HCT116 (cell line): Measurements from ENCODE around the gene FOXB1. TPM values are rescaled to one million over a fixed set of nuclear protein-coding genes. Genes with fewer than 3 reads are reported as not detected.

ENCODE experiments used
- ATAC-seq: fragments of 200-7000 bp; cut with Tn5 transposase; 2 replicates; pipeline ENCODE4 v1.9.1; 2020; ENCODE audit warnings: mild to moderate bottlenecking, moderate library complexity
- BruUV-seq: library from RNA; stranded (reverse); fragments of 400-500 nt; replicated peaks from 2 replicates; lab custom pipeline; 2021; lab: Mats Ljungman, UMichigan
- CTCF ChIA-PET: fragments of 300-600 bp; sonication (Branson Sonifier 250); formaldehyde crosslinking; loops from one replicate; lab custom pipeline; 2021; ENCODE audit warnings: antibody characterized with exemption; lab: Charles Lee
- POLR2A ChIA-PET: fragments of 300-600, 350-600 bp; sonication (Branson Sonifier 250); formaldehyde crosslinking; loops from one replicate; lab custom pipeline; 2021; ENCODE audit warnings: antibody characterized with exemption; lab: Charles Lee
- RAD21 ChIA-PET, 2 experiments: fragments of 300-600 bp; sonication (Branson Sonifier 250); formaldehyde crosslinking; loops; one replicate each; lab custom pipeline; 2023; ENCODE audit warnings: low total read pairs in 2 of 2; ENCODE audit not compliant: uncharacterized antibody in 2 of 2, unreplicated experiment in 2 of 2, low non-redundant PET in 1 of 2; lab: Charles Lee
- DNase-seq: peaks from one replicate; pipeline ENCODE4 v3.0.0-alpha.2; 2010; ENCODE audit warnings: low read depth, low spot score
- H2AFZ ChIP-seq: fragments of 200-600 bp; shearing (Covaris generic), sonication (generic); 2 replicates; pipeline ENCODE4 v1.6.1; 2017; ENCODE audit warnings: low read depth, mixed run types, mixed read lengths, antibody characterized with exemption, low read length; ENCODE audit not compliant: poor library complexity, severe bottlenecking
- H3K27ac ChIP-seq: 2 replicates; pipeline ENCODE4 v1.5.1; 2012; ENCODE audit warnings: low read depth, low read length
- H3K27me3 ChIP-seq: fragments of 200-600 bp; sonication (generic); 2 replicates; pipeline ENCODE4 v1.6.1; 2016; ENCODE audit warnings: mixed run types, low read length, mixed read lengths; ENCODE audit not compliant: insufficient read depth
- H3K36me3 ChIP-seq, 2 experiments: fragments of 200-500 bp in 1 of 2; fragments of 200-600 bp in 1 of 2; sonication (Bioruptor generic) in 1 of 2; sonication (generic) in 1 of 2; 2 replicates each; pipeline versions ENCODE4 v1.5.1 to v1.6.1; 2014 to 2016; ENCODE audit warnings: low read length in 2 of 2, inconsistent platforms in 1 of 2, mixed read lengths in 1 of 2, mixed run types in 1 of 2; ENCODE audit not compliant: insufficient read depth in 2 of 2, control insufficient read depth in 1 of 2
- H3K4me1 ChIP-seq, 2 experiments: fragments of 200-600 bp in 1 of 2; sonication (generic) in 1 of 2; 2 replicates each; pipeline versions ENCODE4 v1.5.1 to v1.6.1; 2012 to 2017; ENCODE audit warnings: low read length in 2 of 2, inconsistent platforms in 1 of 2, mild to moderate bottlenecking in 1 of 2, mixed read lengths in 1 of 2, mixed run types in 1 of 2, moderate library complexity in 1 of 2; ENCODE audit not compliant: insufficient read depth in 2 of 2, control insufficient read depth in 1 of 2
- H3K4me2 ChIP-seq: fragments of 200-600 bp; sonication (generic); 2 replicates; pipeline ENCODE4 v1.6.1; 2017; ENCODE audit warnings: mixed run types, low read length, mixed read lengths
- H3K4me3 ChIP-seq, 2 experiments: fragments of 200-600 bp in 1 of 2; sonication (generic) in 1 of 2; replicated peaks in 1 of 2; 2 replicates each; pipeline ENCODE4 v1.5.1; 2011 to 2016; ENCODE audit warnings: low read length in 2 of 2, control low read depth in 1 of 2, low read depth in 1 of 2, mild to moderate bottlenecking in 1 of 2, mixed read lengths in 1 of 2, mixed run types in 1 of 2
- H3K79me2 ChIP-seq: fragments of 200-600 bp; sonication (generic); 2 replicates; pipeline ENCODE4 v1.6.1; 2017; ENCODE audit warnings: mild to moderate bottlenecking, mixed run types, low read length, moderate library complexity, mixed read lengths; ENCODE audit not compliant: insufficient read depth
- H3K9ac ChIP-seq: fragments of 200-600 bp; sonication (generic); 2 replicates; pipeline ENCODE4 v1.6.1; 2016; ENCODE audit warnings: low read length, mixed read lengths
- H3K9me2 ChIP-seq: fragments of 200-600 bp; sonication (generic), shearing (Covaris generic); 2 replicates; pipeline ENCODE4 v1.6.1; 2017; ENCODE audit warnings: mixed run types, mild to moderate bottlenecking, moderate library complexity; ENCODE audit not compliant: insufficient read depth
- H3K9me3 ChIP-seq, 2 experiments: fragments of 200-500 bp in 1 of 2; fragments of 200-600 bp in 1 of 2; sonication (Bioruptor generic) in 1 of 2; sonication (generic) in 1 of 2; 2 replicates each; pipeline ENCODE4 v1.6.1; 2014 to 2017; ENCODE audit warnings: low read length in 2 of 2, mixed read lengths in 2 of 2, inconsistent platforms in 1 of 2, low read depth in 1 of 2, mild to moderate bottlenecking in 1 of 2, mixed run types in 1 of 2, moderate library complexity in 1 of 2; ENCODE audit not compliant: control insufficient read depth in 1 of 2, insufficient read depth in 1 of 2
- H4K20me1 ChIP-seq: fragments of 200-600 bp; sonication (generic), shearing (Covaris generic); 2 replicates; pipeline ENCODE4 v1.6.1; 2017; ENCODE audit warnings: mixed run types, mild to moderate bottlenecking, moderate library complexity; ENCODE audit not compliant: insufficient read depth
- EGR1 ChIP-seq: IDR thresholded peaks from 2 replicates; pipeline ENCODE4 v1.6.1; 2012; ENCODE audit warnings: low read depth
- POLR2A ChIP-seq: IDR thresholded peaks from 2 replicates; pipeline ENCODE4 v1.7.0; 2011; ENCODE audit warnings: borderline replicate concordance; ENCODE audit not compliant: insufficient read depth, insufficient read length; ENCODE audit errors: extremely low read depth
- POLR2AphosphoS5 ChIP-seq: IDR thresholded peaks from 2 replicates; pipeline ENCODE4 v1.6.1; 2011; ENCODE audit warnings: mild to moderate bottlenecking, low read depth, low read length, moderate library complexity
- RAD21 ChIP-seq: IDR thresholded peaks from 2 replicates; pipeline ENCODE4 v1.6.1; 2012; ENCODE audit warnings: low read depth, mild to moderate bottlenecking
- intact Hi-C: fragments of 100-400 bp; cut with micrococcal nuclease; formaldehyde crosslinking; loops from 2 replicates; pipeline ENCODE4 v1.10.0; 2022
- total RNA-seq: library from RNA; stranded (reverse); gene quantifications from one replicate; pipeline ENCODE4 v1.2.1, GENCODE V29; 2021; ENCODE audit not compliant: unreplicated experiment
- TF ChIP-seq, protein P1 (sequence below): IDR thresholded peaks from 2 replicates; pipeline ENCODE4 v1.6.1; 2011; ENCODE audit warnings: mild to moderate bottlenecking, low read length, moderate library complexity; ENCODE audit not compliant: insufficient replicate concordance; ENCODE audit errors: extremely low read depth
- TF ChIP-seq, protein P2 (sequence below): IDR thresholded peaks from 2 replicates; pipeline ENCODE4 v1.6.1; 2012; ENCODE audit warnings: low read depth

FOXB1 gene
- total RNA-seq, 1 experiment from 2014 or later, result not detected

DNA sequence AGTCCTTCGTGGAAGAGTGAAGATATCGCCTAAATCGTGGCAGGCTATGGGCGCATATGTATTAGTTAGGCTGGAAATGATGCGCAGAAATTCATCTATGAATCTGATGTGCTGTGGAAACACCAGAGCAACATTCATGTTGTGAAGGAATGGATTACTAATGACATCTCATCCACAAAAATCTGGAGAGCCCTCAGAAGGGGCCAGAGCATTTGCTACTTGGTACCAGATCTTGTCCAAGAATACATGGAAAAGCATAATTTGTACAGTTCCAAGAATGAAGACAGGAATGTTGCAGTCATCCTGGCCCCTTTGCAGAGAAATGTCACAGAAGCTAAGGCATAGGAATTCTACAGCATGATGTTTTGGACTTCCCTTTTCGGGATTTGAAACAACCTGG, 38.4 kb upstream of the FOXB1 start:
- Histone ChIP-seq H3K9me2 (no peaks in the 10 kb centered on the region), H3K4me3 (no peak overlapping the region), H3K79me2 (no peaks in the 10 kb centered on the region), H3K27ac (no peak overlapping the region), H3K4me1 (no peaks in the 10 kb centered on the region), H3K27me3 (peaks cover 25% of the 10 kb centered on the region), H3K9me3 (no peaks in the 10 kb centered on the region), H3K9ac (no peak overlapping the region), H3K4me2 (no peak overlapping the region)
- intact Hi-C loops, result no loop called here
- ChIA-PET POLR2A (no interaction called here), CTCF (no interaction called here)
- ATAC-seq (no peak), DNase-seq (no peak)
- BruUV-seq, result no TSS peak
- TF ChIP-seq, protein P1, sequence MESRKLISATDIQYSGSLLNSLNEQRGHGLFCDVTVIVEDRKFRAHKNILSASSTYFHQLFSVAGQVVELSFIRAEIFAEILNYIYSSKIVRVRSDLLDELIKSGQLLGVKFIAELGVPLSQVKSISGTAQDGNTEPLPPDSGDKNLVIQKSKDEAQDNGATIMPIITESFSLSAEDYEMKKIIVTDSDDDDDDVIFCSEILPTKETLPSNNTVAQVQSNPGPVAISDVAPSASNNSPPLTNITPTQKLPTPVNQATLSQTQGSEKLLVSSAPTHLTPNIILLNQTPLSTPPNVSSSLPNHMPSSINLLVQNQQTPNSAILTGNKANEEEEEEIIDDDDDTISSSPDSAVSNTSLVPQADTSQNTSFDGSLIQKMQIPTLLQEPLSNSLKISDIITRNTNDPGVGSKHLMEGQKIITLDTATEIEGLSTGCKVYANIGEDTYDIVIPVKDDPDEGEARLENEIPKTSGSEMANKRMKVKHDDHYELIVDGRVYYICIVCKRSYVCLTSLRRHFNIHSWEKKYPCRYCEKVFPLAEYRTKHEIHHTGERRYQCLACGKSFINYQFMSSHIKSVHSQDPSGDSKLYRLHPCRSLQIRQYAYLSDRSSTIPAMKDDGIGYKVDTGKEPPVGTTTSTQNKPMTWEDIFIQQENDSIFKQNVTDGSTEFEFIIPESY, result no peak
- TF ChIP-seq POLR2AphosphoS5, result no peak
- no peak for TF ChIP-seq POLR2A
- TF ChIP-seq RAD21, result no peak
- TF ChIP-seq EGR1, result no peak
- TF ChIP-seq, protein P2, sequence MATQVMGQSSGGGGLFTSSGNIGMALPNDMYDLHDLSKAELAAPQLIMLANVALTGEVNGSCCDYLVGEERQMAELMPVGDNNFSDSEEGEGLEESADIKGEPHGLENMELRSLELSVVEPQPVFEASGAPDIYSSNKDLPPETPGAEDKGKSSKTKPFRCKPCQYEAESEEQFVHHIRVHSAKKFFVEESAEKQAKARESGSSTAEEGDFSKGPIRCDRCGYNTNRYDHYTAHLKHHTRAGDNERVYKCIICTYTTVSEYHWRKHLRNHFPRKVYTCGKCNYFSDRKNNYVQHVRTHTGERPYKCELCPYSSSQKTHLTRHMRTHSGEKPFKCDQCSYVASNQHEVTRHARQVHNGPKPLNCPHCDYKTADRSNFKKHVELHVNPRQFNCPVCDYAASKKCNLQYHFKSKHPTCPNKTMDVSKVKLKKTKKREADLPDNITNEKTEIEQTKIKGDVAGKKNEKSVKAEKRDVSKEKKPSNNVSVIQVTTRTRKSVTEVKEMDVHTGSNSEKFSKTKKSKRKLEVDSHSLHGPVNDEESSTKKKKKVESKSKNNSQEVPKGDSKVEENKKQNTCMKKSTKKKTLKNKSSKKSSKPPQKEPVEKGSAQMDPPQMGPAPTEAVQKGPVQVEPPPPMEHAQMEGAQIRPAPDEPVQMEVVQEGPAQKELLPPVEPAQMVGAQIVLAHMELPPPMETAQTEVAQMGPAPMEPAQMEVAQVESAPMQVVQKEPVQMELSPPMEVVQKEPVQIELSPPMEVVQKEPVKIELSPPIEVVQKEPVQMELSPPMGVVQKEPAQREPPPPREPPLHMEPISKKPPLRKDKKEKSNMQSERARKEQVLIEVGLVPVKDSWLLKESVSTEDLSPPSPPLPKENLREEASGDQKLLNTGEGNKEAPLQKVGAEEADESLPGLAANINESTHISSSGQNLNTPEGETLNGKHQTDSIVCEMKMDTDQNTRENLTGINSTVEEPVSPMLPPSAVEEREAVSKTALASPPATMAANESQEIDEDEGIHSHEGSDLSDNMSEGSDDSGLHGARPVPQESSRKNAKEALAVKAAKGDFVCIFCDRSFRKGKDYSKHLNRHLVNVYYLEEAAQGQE, result no peak
- TF ChIP-seq, all 23 proteins: peak for 0
- RAD21 ChIA-PET, result no interaction called here
- H2AFZ ChIP-seq, result no peak overlapping the region
- no peaks in the 10 kb centered on the region for H3K36me3 ChIP-seq
- no peaks in the 10 kb centered on the region for H4K20me1 ChIP-seq
